ENCODE data around the gene SLC6A3. TPM values are rescaled to one million over a fixed set of nuclear protein-coding genes. Genes with fewer than 3 reads are reported as not detected.

Gene SLC6A3
- total RNA-seq, 4 donors from 2014 or later = 0.20 to 0.90 TPM; not detected in 2

DNA sequence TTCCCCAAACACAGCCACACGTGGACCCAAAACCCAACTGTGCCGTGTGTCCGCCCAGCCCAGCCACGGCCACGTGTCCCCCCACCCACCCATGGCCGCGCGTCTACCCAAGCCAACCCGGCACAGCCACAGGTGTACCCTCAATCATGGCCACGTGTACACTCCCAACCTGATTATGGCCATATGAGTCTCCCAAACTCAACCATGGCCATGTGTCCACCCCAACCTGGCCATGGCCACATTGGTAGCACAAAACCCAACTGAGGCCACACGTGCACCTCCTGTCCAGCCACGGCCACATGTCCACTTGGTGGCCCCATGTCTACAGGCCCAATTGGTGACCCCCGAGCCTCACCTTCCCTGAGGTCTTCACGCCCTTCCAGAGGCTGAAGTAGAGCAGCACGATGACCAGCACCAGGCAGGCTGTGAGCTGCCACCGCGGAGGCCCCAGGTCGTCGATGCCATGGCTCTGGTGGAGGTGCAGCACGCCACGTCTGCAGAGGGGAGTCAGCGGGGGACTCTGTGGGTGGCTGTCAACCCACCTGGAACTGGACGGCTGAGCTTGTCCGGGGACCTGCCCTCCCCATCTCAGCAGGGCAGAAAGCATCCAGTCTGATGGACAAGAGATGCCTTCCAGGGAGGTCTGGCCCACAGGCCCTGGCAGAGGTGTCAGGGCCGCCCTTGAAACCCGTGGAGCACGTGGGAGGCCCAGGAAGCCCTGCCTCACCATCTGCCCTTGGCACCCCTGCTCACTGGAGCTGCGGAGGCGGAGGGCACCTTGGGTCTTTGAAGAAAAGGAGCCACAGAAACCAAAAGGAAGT is 23.5 kb downstream of the SLC6A3 start:
- DNase-seq (ENCODE audit: low spot score in 2 of 2) = no peak
- H3K27ac ChIP-seq = no peak overlapping the region
- no peaks in the 10 kb centered on the region for H3K27me3 ChIP-seq
- TF ChIP-seq EP300 (IDR thresholded peaks at IDR 0.05) (no peak), POLR2A (IDR thresholded peaks at IDR 0.05) (no peak), CTCF (IDR thresholded peaks at IDR 0.05) (no peak)
- H3K36me3 ChIP-seq = no peaks in the 10 kb centered on the region
- no peaks in the 10 kb centered on the region for H3K4me1 ChIP-seq
- 92 to 93% methylated on average over 29 of the region's 29 CpGs for WGBS, 2 donors
- H3K4me3 ChIP-seq = no peak overlapping the region
- H3K9me3 ChIP-seq = peaks cover 0 to 25% (median 0%) of the 10 kb centered on the region in 4 donors

DNA sequence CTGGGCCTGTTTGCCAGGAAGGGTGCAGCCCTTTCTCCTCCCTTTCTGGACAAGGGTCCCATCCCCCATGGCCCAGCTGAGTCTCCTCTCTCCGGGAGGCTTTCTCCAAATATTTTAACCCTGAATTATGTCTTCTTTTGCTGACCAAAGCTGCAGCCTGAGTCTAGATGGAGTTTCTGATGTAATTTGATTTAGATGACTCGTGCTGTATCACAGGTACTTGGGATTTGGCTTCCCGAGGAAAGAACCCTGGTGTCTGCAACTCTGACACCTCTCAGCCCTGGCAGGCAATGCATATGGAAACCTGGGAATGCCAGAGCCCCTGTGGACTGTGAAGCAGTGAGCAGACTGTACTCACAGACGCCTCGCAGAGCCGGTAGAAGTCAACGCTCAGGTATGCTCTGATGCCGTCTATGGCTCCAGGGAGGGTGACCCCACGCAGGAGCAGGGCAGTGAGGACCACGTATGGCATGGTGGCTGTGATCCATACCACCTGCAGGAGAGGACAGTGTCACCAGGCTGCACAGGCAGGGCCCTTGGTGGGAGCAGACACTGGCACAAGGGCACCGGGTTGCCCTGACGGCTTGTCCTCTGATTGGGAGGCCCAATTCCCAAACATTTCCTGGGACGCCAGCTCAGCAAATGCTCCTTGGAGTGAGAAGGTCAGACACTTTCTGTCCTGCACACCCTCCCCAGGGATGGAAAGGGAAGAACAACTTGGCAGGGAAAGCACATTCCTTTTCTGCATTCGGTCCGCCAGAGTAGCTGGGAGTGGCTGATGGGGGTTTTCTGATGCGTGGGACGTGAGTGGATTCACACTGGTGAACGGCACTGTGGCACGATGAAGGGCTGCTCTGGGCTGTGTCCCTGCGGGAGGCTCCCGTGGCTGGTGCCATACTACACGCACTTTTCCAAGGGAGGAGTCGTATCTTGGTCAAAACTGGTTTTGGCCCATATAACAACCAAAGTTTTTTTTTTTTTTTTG is 24.7 kb downstream of the SLC6A3 start:
- H3K9me3 ChIP-seq = peaks cover 0 to 13% (median 0%) of the 10 kb centered on the region in 4 donors
- no peak overlapping the region for H3K4me3 ChIP-seq
- no peaks in the 10 kb centered on the region for H3K27me3 ChIP-seq
- no peaks in the 10 kb centered on the region for H3K36me3 ChIP-seq
- H3K27ac ChIP-seq = no peak overlapping the region
- TF ChIP-seq EP300 (IDR thresholded peaks at IDR 0.05) (no peak), CTCF (IDR thresholded peaks at IDR 0.05) (no peak), POLR2A (IDR thresholded peaks at IDR 0.05) (no peak)
- no peak for DNase-seq (ENCODE audit: low spot score in 2 of 2)
- 65 to 74% methylated on average over 21 to 22 of the region's 23 CpGs for WGBS, 2 donors
- no peaks in the 10 kb centered on the region for H3K4me1 ChIP-seq

DNA sequence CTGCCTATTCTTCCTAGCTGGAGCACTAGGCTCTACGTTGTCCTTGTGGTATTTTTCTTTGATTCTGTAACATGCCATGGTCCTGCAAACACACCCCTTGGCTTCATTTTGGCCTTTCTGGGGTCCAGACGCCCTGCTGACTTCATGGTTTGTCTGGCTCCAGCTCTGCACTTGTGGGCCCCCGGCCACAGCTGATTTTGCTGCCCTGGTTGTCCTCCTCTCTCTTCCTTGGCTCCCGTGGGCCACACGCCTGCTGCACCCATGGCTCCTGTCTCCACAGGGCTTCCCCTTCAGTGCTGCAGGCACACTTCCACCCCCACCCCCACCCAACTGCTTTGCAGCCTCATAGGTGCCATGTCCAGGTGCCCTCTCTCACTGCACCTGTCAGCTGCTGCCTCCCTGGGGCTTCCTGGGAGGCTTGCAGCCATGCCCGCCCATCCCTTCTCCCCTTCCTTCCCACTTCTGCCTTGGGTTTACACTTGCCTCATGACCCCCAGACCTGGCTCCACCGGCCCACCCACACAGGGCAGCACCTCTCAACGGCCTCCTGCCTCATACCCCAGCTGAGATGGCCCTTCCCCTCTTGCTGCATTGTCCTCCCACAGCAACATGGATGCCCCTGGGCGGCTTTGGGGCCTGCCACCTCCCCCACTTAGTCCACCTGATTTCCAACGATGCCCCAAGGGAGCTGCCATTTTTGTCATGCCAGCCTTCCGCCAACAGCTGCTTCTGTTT is 25.6 kb downstream of the SLC6A3 start:
- no peaks in the 10 kb centered on the region for H3K4me1 ChIP-seq
- no peak overlapping the region for H3K4me3 ChIP-seq
- no peaks in the 10 kb centered on the region for H3K36me3 ChIP-seq
- H3K27me3 ChIP-seq = no peaks in the 10 kb centered on the region
- no peak overlapping the region for H3K27ac ChIP-seq
- TF ChIP-seq CTCF (IDR thresholded peaks at IDR 0.05) (no peak), EP300 (IDR thresholded peaks at IDR 0.05) (no peak), POLR2A (IDR thresholded peaks at IDR 0.05) (no peak)
- peaks cover 0 to 5% (median 0%) of the 10 kb centered on the region in 4 donors for H3K9me3 ChIP-seq
- 73 to 76% methylated on average over 11 of the region's 11 CpGs for WGBS, 2 donors
- no peak for DNase-seq (ENCODE audit: low spot score in 2 of 2)

- H3K36me3 ChIP-seq = no peaks in the 10 kb centered on the region
- H3K9me3 ChIP-seq = peaks cover 0 to 5% (median 0%) of the 10 kb centered on the region in 4 donors
- H3K4me1 ChIP-seq = no peaks in the 10 kb centered on the region
- no peak overlapping the region for H3K27ac ChIP-seq
- no peak for DNase-seq (ENCODE audit: low spot score in 2 of 2)
- no peaks in the 10 kb centered on the region for H3K27me3 ChIP-seq
- H3K4me3 ChIP-seq = no peak overlapping the region
- no peak for TF ChIP-seq EP300 (IDR thresholded peaks at IDR 0.05)
- TF ChIP-seq CTCF (IDR thresholded peaks at IDR 0.05) = no peak
Observed at GRCh38 chr5:1418921-1419280, 26.3 kb downstream of the SLC6A3 start.

All from tibial nerve (tissue), 4 donors.